Nephron (organoid): ENCODE measurements around the gene QSER1.

ENCODE experiments used
- H3K27ac Mint-ChIP-seq, 3 experiments: 2 replicates each; pipeline ENCODE4 v1.8.0; 2020; ENCODE audit warnings: mixed read lengths in 3 of 3, mild to moderate bottlenecking in 2 of 3, moderate library complexity in 1 of 3
- H3K27me3 Mint-ChIP-seq: 2 replicates; pipeline ENCODE4 v1.8.0; 2021; ENCODE audit warnings: low read depth, mild to moderate bottlenecking, moderate library complexity, mixed read lengths
- H3K36me3 Mint-ChIP-seq: 2 replicates; pipeline ENCODE4 v1.8.0; 2020; ENCODE audit warnings: low read depth, mixed read lengths
- H3K4me1 Mint-ChIP-seq: 2 replicates; pipeline ENCODE4 v1.8.0; 2020; ENCODE audit warnings: mixed read lengths
- H3K4me3 Mint-ChIP-seq, 3 experiments: 2 replicates each; pipeline ENCODE4 v1.8.0; 2020; ENCODE audit warnings: mild to moderate bottlenecking in 3 of 3, mixed read lengths in 3 of 3, moderate library complexity in 2 of 3
- H3K9me3 Mint-ChIP-seq: 2 replicates; pipeline ENCODE4 v1.8.0; 2020; ENCODE audit warnings: mixed read lengths
- TF ChIP-seq, protein P1 (sequence below), 3 experiments: fragments of 200-600 bp; sonication (generic); IDR thresholded peaks; one replicate each; pipeline ENCODE4 v1.5.0; 2021; ENCODE audit warnings: antibody characterized with exemption in 3 of 3; ENCODE audit not compliant: unreplicated experiment in 3 of 3

Gene QSER1

DNA sequence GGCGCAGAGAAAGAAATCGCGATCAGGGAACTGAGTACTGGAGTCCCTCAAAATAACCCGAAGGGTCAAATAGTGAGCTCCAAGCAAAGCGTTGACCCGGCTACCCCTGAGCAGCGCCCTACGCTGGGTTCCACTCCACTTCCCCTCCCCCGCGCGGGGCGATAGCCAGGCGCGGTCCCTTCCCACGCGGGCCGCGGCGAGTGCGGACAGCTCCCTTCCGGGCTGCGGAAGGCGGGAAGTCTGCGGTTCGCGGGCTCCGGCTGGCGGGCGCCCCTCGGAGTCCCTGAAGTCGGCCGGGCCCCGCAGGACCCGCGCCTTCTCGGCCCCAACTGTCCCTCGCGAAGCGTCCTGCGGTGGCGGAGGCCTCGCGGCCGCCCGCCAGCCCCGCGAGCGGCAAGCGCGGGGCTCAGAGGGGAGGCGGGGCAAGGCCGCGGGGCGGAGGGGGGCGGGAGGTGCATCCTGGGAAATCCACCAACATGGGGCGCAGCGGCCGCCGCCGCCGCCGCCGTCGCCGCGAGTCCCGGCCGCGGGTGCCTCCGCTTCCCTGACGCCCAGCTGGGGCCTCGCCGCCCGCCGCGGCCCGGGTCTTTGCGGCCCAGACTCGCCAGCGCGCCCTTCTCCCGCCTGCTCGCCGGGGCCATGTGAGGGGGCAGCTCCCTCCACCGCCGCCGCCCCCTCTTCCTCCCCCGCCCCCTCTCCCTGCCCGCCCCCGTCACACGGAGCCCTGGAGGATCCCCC is at the start of gene QSER1:
Gene QSER1 (plus strand): TSS at position 457 of the 738 bp plus-strand sequence. CDS start 315 bp downstream, outside the sequence.
- H3K27me3 Mint-ChIP-seq, result peaks cover 4% of the 10 kb centered on the region
- H3K27ac Mint-ChIP-seq, result peak within 1 kb of the TSS; percentile 99 to 100 (median 100)
- peaks cover 37% of the 10 kb centered on the region for H3K4me1 Mint-ChIP-seq
- H3K9me3 Mint-ChIP-seq, result no peaks in the 10 kb centered on the region
- peaks cover 2% of the 10 kb centered on the region for H3K36me3 Mint-ChIP-seq
- TF ChIP-seq, protein P1, sequence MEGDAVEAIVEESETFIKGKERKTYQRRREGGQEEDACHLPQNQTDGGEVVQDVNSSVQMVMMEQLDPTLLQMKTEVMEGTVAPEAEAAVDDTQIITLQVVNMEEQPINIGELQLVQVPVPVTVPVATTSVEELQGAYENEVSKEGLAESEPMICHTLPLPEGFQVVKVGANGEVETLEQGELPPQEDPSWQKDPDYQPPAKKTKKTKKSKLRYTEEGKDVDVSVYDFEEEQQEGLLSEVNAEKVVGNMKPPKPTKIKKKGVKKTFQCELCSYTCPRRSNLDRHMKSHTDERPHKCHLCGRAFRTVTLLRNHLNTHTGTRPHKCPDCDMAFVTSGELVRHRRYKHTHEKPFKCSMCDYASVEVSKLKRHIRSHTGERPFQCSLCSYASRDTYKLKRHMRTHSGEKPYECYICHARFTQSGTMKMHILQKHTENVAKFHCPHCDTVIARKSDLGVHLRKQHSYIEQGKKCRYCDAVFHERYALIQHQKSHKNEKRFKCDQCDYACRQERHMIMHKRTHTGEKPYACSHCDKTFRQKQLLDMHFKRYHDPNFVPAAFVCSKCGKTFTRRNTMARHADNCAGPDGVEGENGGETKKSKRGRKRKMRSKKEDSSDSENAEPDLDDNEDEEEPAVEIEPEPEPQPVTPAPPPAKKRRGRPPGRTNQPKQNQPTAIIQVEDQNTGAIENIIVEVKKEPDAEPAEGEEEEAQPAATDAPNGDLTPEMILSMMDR (IDR thresholded peaks at IDR 0.05; ENCODE audit: unreplicated experiment in 3 of 3), result no peak
- H3K4me3 Mint-ChIP-seq, result peak within 1 kb of the TSS; percentile 98 to 99 (median 99)

DNA sequence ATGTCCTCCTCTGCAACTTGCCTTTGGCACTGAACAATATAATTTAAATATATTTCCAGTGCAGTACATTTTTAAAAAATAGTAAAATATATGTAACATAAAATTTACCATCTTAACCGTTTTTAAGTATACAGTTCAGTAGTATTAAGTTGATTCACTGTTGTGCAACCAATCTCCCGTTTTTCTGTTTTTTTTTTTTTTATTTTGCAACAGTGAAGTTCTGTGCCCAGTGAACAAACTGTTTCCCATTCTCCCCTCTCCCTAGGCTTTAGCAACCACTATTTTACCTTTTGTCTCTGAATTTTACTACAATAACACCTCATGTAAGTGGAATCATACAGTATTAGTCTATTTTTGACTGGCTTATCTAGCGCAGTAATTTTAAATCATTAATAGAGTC is 49.1 kb upstream of the QSER1 start:
- Mint-ChIP-seq H3K4me3 (no peak overlapping the region), H3K9me3 (no peaks in the 10 kb centered on the region), H3K27me3 (peaks cover 5% of the 10 kb centered on the region), H3K27ac (no peak overlapping the region), H3K4me1 (no peaks in the 10 kb centered on the region), H3K36me3 (no peaks in the 10 kb centered on the region)
- TF ChIP-seq, protein P1 (IDR thresholded peaks at IDR 0.05; ENCODE audit: unreplicated experiment in 3 of 3), result no peak

DNA sequence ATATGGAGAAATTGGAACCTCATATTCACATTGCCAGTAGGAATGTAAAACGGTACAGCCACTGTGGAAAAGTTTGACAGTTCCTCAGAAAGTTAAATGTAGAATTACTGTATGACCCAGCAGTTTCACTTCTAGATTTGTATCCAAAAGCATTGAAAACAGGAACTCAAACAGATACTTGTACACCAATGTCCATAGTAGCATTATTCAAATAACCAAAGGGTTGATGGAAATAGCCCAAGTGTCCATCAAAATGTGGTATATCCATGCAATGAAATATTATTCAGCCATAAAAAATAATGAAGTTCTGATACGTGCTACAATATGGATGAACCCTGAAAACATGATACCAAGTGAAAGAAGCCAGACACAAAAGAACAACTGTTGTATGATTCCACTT is 45.1 kb upstream of the QSER1 start:
- Mint-ChIP-seq H3K9me3 (no peaks in the 10 kb centered on the region), H3K27ac (no peak overlapping the region), H3K36me3 (no peaks in the 10 kb centered on the region), H3K4me1 (no peaks in the 10 kb centered on the region), H3K4me3 (no peak overlapping the region), H3K27me3 (peaks cover 5% of the 10 kb centered on the region)
- TF ChIP-seq, protein P1 (IDR thresholded peaks at IDR 0.05; ENCODE audit: unreplicated experiment in 3 of 3), result no peak

DNA sequence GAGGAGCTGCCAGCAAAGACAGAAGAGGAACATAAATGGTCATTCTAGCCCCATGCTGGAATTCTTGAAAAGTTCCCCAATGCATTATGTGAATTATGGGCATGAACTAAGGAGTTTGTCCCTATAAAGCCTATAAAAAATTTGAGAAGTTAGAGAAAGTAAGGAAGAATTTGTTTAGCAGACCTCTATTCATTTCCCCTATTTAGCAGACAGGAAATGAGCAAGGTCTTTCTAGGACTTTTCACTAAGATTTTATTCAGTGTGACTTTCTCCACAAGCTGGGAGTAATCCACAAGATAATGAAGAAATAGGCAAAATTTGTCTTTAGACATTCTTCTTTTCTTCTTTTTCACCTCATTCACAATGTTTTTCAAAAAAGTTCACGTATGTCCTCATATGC is 42.9 kb upstream of the QSER1 start:
- Mint-ChIP-seq H3K9me3 (no peaks in the 10 kb centered on the region), H3K4me3 (no peak overlapping the region), H3K27ac (no peak overlapping the region), H3K27me3 (peaks cover 14% of the 10 kb centered on the region), H3K36me3 (no peaks in the 10 kb centered on the region), H3K4me1 (no peaks in the 10 kb centered on the region)
- TF ChIP-seq, protein P1 (IDR thresholded peaks at IDR 0.05; ENCODE audit: unreplicated experiment in 3 of 3), result no peak

DNA sequence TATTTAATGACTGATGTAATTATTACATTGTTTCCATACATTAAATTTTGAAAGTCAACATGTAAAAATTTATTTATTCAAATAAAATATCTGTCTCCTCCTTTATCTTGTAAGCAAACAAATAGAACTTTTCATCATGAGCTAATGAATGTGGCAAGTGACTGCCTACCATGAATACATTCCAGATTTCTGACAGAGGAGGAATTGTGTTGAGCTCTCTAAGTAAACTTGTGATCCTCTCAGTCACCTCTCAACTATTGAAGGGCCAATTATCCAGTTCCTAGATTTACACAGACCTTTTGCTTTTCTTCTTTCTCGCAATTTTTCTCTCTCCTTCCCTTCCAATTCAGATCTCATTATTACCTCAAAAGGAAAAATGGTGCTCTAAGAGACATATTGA is 41.4 kb upstream of the QSER1 start:
- no peaks in the 10 kb centered on the region for H3K9me3 Mint-ChIP-seq
- H3K4me3 Mint-ChIP-seq, result no peak overlapping the region
- H3K27ac Mint-ChIP-seq, result no peak overlapping the region
- TF ChIP-seq, protein P1 (IDR thresholded peaks at IDR 0.05; ENCODE audit: unreplicated experiment in 3 of 3), result no peak
- peaks cover 9% of the 10 kb centered on the region for H3K27me3 Mint-ChIP-seq
- no peaks in the 10 kb centered on the region for H3K36me3 Mint-ChIP-seq
- no peaks in the 10 kb centered on the region for H3K4me1 Mint-ChIP-seq

DNA sequence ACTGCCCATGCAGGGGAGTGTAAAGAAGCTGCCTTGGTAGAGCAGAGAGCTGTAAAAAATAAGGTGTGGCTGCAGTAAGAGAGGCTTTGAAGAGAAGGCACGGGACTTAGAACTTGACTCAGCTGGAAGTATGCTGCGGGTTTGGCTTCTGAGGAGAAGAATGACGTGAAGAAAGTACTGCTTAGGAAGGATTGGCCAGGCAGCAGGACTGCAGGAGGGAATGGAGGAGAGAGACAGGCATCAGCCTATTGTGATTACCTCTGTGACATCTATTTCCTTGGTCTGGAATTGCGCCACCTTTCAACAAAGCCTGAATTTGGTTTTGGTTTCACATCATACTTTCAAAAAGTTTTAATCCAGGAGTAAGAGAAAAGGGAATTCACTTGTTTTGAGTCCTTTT is 40.4 kb upstream of the QSER1 start:
- no peaks in the 10 kb centered on the region for H3K36me3 Mint-ChIP-seq
- H3K4me1 Mint-ChIP-seq, result no peaks in the 10 kb centered on the region
- H3K27ac Mint-ChIP-seq, result no peak overlapping the region
- H3K4me3 Mint-ChIP-seq, result no peak overlapping the region
- TF ChIP-seq, protein P1 (IDR thresholded peaks at IDR 0.05; ENCODE audit: unreplicated experiment in 3 of 3), result no peak
- H3K9me3 Mint-ChIP-seq, result no peaks in the 10 kb centered on the region
- peaks cover 9% of the 10 kb centered on the region for H3K27me3 Mint-ChIP-seq
